ENCODE measurements around the gene LSM14B. TPM values are rescaled to one million over a fixed set of nuclear protein-coding genes. Genes with fewer than 3 reads are reported as not detected.
A peak's percentile ranks its signal among the peaks of the same experiment; 100 is the strongest.

The LSM14B gene
- total RNA-seq, 1 experiment from 2014 or later = 82.4 TPM

- no CpG with 5 or more reads among the region's 17 CpGs for WGBS (ENCODE audit: extremely low coverage, insufficient read length, low lambda C conversion rate)
- H3K9me3 Mint-ChIP-seq = no peaks in the 10 kb centered on the region
These were observed 34.6 kb upstream of the LSM14B start for GRCh38 chr20:62087632-62088031.

More at GRCh38 chr20:62087632-62088031, 34.6 kb upstream of the LSM14B start:
- peak overlapping the region; percentile 26; the same call in 1 of the 2 replicates for H3K14ac ChIP-seq (ENCODE audit: insufficient read depth, low read length)
- H4K91ac ChIP-seq (ENCODE audit: insufficient read length, low read depth, low read length) = no peak overlapping the region
- H2BK12ac ChIP-seq (ENCODE audit: insufficient read length, low read depth, low read length) = no peak overlapping the region
- H3K9ac ChIP-seq (ENCODE audit: extremely low read depth, insufficient read length, low read length) = no peak overlapping the region
- no peak for DNase-seq
- H2BK120ac ChIP-seq (ENCODE audit: low read depth, low read length, poor library complexity, severe bottlenecking) = no peak overlapping the region
- no peak overlapping the region for H2BK5ac ChIP-seq (ENCODE audit: insufficient read length, low read length)
- no peaks in the 10 kb centered on the region for H3K27me3 ChIP-seq (ENCODE audit: insufficient read depth, low read length)
- Mint-ChIP-seq H3K36me3 (ENCODE audit: insufficient read depth in 1 of 3, low read depth in 3 of 3) (no peaks in the 10 kb centered on the region), H3K27ac (no peak overlapping the region), H3K4me1 (no peaks in the 10 kb centered on the region), H3K4me3 (no peak overlapping the region), H3K27me3 (ENCODE audit: low read depth) (peaks cover 13% of the 10 kb centered on the region)
- peak overlapping the region; percentile 48 for H4K5ac ChIP-seq (ENCODE audit: insufficient read length, low read depth, low read length)
- no peak overlapping the region for H3K23ac ChIP-seq (ENCODE audit: insufficient read length, low read depth, low read length)
- H2BK15ac ChIP-seq (ENCODE audit: low read depth, low read length) = no peak overlapping the region
- peak overlapping the region; percentile 1 for H3K18ac ChIP-seq (ENCODE audit: insufficient read length, low read depth, low read length)
- H3K79me1 ChIP-seq (ENCODE audit: insufficient read depth, low read depth, low read length, poor library complexity, severe bottlenecking) = no peaks in the 10 kb centered on the region
- H4K20me1 ChIP-seq (ENCODE audit: control insufficient read depth, insufficient read depth, insufficient read length) = no peaks in the 10 kb centered on the region
- H3K4me1 ChIP-seq (ENCODE audit: insufficient read depth, low read length) = no peaks in the 10 kb centered on the region
- no peak overlapping the region for H3K27ac ChIP-seq (ENCODE audit: insufficient read length, low read depth, low read length)
- H3K4me2 ChIP-seq (ENCODE audit: insufficient read depth, insufficient read length, low read length) = no peak overlapping the region
- H4K8ac ChIP-seq (replicated peaks; ENCODE audit: insufficient read length, low read depth, low read length) = peak overlapping the region; percentile 78
- H3K23me2 ChIP-seq (ENCODE audit: insufficient read length, low read depth, low read length, poor library complexity, severe bottlenecking) = no peaks in the 10 kb centered on the region
- TF ChIP-seq CTCF (conservative IDR thresholded peaks at IDR 0.05) = no peak
- H2BK20ac ChIP-seq (ENCODE audit: low read depth, low read length, poor library complexity, severe bottlenecking) = no peak overlapping the region
- H3K56ac ChIP-seq (ENCODE audit: insufficient read length, low read depth, low read length) = no peak overlapping the region
- no peak overlapping the region for H2AK5ac ChIP-seq (ENCODE audit: insufficient read length, low read length)
- H3K79me2 ChIP-seq (ENCODE audit: insufficient read depth, low read length) = no peaks in the 10 kb centered on the region
- H3T11ph ChIP-seq (ENCODE audit: low read length) = no peak overlapping the region
- H2AFZ ChIP-seq (ENCODE audit: low read length) = no peak overlapping the region
- no peak overlapping the region for H3K4ac ChIP-seq (ENCODE audit: low read depth, low read length)
- no peaks in the 10 kb centered on the region for H3K9me3 ChIP-seq (ENCODE audit: control insufficient read depth, low read depth, low read length)

Data from H9 (cell line).